GM12878 (cell line): ENCODE measurements around the gene CLPX. TPM values are rescaled to one million over a fixed set of nuclear protein-coding genes. Genes with fewer than 3 reads are reported as not detected.

ENCODE experiments used
- ATAC-seq: fragments of 200-7000 bp; cut with Tn5 transposase; 3 replicates; pipeline ENCODE4 v1.9.1; 2020; ENCODE audit warnings: mild to moderate bottlenecking, moderate library complexity
- BruUV-seq: library from RNA; stranded (reverse); fragments of 400-500 nt; replicated peaks from 2 replicates; lab custom pipeline; 2021; lab: Mats Ljungman, UMichigan
- CTCF ChIA-PET: fragments of 300-600 bp; sonication (Branson Sonifier 250); formaldehyde crosslinking; extraction: SDS; loops from one replicate; lab custom pipeline; 2021; ENCODE audit warnings: inconsistent platforms; lab: Yijun Ruan, JAX
- POLR2A ChIA-PET: fragments of 350-600 bp; formaldehyde crosslinking; extraction: SDS; loops from one replicate; lab custom pipeline; 2021; ENCODE audit warnings: inconsistent platforms; lab: Charles Lee
- RAD21 ChIA-PET: fragments of 300-600 bp; sonication (Branson Sonifier 250); formaldehyde crosslinking; loops from one replicate; lab custom pipeline; 2023; ENCODE audit warnings: antibody characterized with exemption; ENCODE audit not compliant: unreplicated experiment; lab: Charles Lee
- SMC1A ChIA-PET: fragments of 300-600 bp; sonication (Branson Sonifier 250); formaldehyde crosslinking; loops from one replicate; lab custom pipeline; 2023; ENCODE audit not compliant: unreplicated experiment, uncharacterized antibody; lab: Charles Lee
- DNase-seq: peaks from one replicate; pipeline ENCODE4 v3.0.0-alpha.2; 2011; ENCODE audit warnings: low read depth, low spot score
- FAIRE-seq: peaks from 3 replicates; lab custom pipeline; 2011; peaks lifted over from hg19 to GRCh38; lab: Jason Lieb, UNC
- H2AFZ ChIP-seq: 2 replicates; pipeline ENCODE4 v1.6.0; 2011; ENCODE audit warnings: low read depth, low read length, control low read depth; ENCODE audit not compliant: control insufficient read depth
- H3K27ac ChIP-seq: 2 replicates; pipeline ENCODE4 v1.5.1; 2011; ENCODE audit warnings: control low read depth; ENCODE audit not compliant: control insufficient read depth, insufficient read depth
- H3K27me3 ChIP-seq, 2 experiments: replicated peaks in 1 of 2; 2 replicates each; pipeline versions ENCODE4 v1.6.0 to v1.6.1; 2011; ENCODE audit warnings: low read length in 1 of 2; ENCODE audit not compliant: control insufficient read depth in 2 of 2, insufficient read depth in 2 of 2
- H3K36me3 ChIP-seq, 2 experiments: 2 replicates each; pipeline ENCODE4 v1.5.1; 2011; ENCODE audit warnings: low read length in 1 of 2; ENCODE audit not compliant: control insufficient read depth in 2 of 2, insufficient read depth in 2 of 2
- H3K4me1 ChIP-seq: 2 replicates; pipeline ENCODE4 v1.6.1; 2011; ENCODE audit warnings: mild to moderate bottlenecking, low read length, moderate library complexity, mixed read lengths; ENCODE audit not compliant: control insufficient read depth, insufficient read depth
- H3K4me2 ChIP-seq: 2 replicates; pipeline ENCODE4 v1.6.0; 2011; ENCODE audit warnings: control low read depth; ENCODE audit not compliant: control insufficient read depth, insufficient read depth
- H3K4me3 ChIP-seq: fragments of 200-600 bp; sonication (generic); 2 replicates; pipeline ENCODE4 v1.5.1; 2016
- H3K79me2 ChIP-seq: 2 replicates; pipeline ENCODE4 v1.6.0; 2011; ENCODE audit warnings: low read length; ENCODE audit not compliant: control insufficient read depth, insufficient read depth
- H3K9ac ChIP-seq: 2 replicates; pipeline ENCODE4 v1.8.0; 2011; ENCODE audit warnings: low read length, control low read depth, mixed read lengths; ENCODE audit not compliant: control insufficient read depth, insufficient read depth
- H3K9me3 ChIP-seq: replicated peaks from 3 replicates; pipeline ENCODE4 v1.5.1; 2011; ENCODE audit warnings: mild to moderate bottlenecking, low read length; ENCODE audit not compliant: control insufficient read depth, insufficient read depth
- H4K20me1 ChIP-seq: 2 replicates; pipeline ENCODE4 v1.6.0; 2011; ENCODE audit not compliant: control insufficient read depth, insufficient read depth
- ASH2L ChIP-seq: fragments of 300-600, 200-600 bp; sonication (generic); IDR thresholded peaks from 2 replicates; pipeline ENCODE4 v1.6.1; 2017; ENCODE audit warnings: low read depth, mild to moderate bottlenecking, borderline replicate concordance
- CHD4 ChIP-seq: fragments of 200-600 bp; sonication (generic); IDR thresholded peaks from 2 replicates; pipeline ENCODE4 v1.6.1; 2016; ENCODE audit warnings: mild to moderate bottlenecking
- IKZF2 ChIP-seq, 2 experiments: fragments of 450-650 bp; IDR thresholded peaks; 2 replicates each; pipeline ENCODE4 v1.6.1; 2017; ENCODE audit warnings: mild to moderate bottlenecking in 2 of 2, moderate library complexity in 2 of 2
- IRF4 ChIP-seq: IDR thresholded peaks from 2 replicates; pipeline ENCODE4 v1.6.1; 2011; ENCODE audit warnings: low read depth, low read length
- NBN ChIP-seq: fragments of 450-650 bp; IDR thresholded peaks from 2 replicates; pipeline ENCODE4 v1.6.1; 2016
- RB1 ChIP-seq: fragments of 450-650 bp; formaldehyde crosslinking; IDR thresholded peaks from 2 replicates; pipeline ENCODE4 v1.6.1; 2017; ENCODE audit warnings: mild to moderate bottlenecking, borderline replicate concordance
- RFX5 ChIP-seq: IDR thresholded peaks from 2 replicates; pipeline ENCODE4 v1.6.1; 2011; ENCODE audit warnings: low read depth, low read length, improper control_type of control experiment
- SMARCA5 ChIP-seq: fragments of 450-650 bp; IDR thresholded peaks from 2 replicates; pipeline ENCODE4 v1.6.1; 2017; ENCODE audit warnings: mild to moderate bottlenecking
- SP1 ChIP-seq: IDR thresholded peaks from one replicate; pipeline ENCODE4 v1.6.1; 2011; ENCODE audit warnings: low read depth, low read length
- TAF1 ChIP-seq: IDR thresholded peaks from 2 replicates; pipeline ENCODE4 v1.6.1; 2011; ENCODE audit warnings: mild to moderate bottlenecking, low read depth, low read length, borderline replicate concordance
- ZNF207 ChIP-seq: fragments of 450-650 bp; IDR thresholded peaks from 2 replicates; pipeline ENCODE4 v1.6.1; 2014; ENCODE audit warnings: antibody characterized with exemption, mild to moderate bottlenecking, borderline replicate concordance
- ZNF384 ChIP-seq: IDR thresholded peaks from 2 replicates; pipeline ENCODE4 v1.6.1; 2012; ENCODE audit warnings: low read depth, mild to moderate bottlenecking, low read length, improper control_type of control experiment, borderline replicate concordance
- WGBS: methylation state at CpG from one replicate; pipeline ENCODE4 v1.1.6; 2016; ENCODE audit warnings: low lambda C conversion rate; ENCODE audit not compliant: insufficient replicate concordance, insufficient coverage; ENCODE audit errors: missing lambda C conversion rate; 5-methylcytosine and 5-hydroxymethylcytosine counted together
- in situ Hi-C: fragments of 300-500 bp; cut with MboI; formaldehyde crosslinking; loops from 9 replicates; pipeline ENCODE4 v1.14.3; 2018; ENCODE audit warnings: mixed read lengths
- intact Hi-C: fragments of 100-400 bp; cut with micrococcal nuclease; formaldehyde crosslinking; loops from one replicate; pipeline ENCODE4 v1.14.2; 2022; ENCODE audit not compliant: unreplicated experiment
- polyA plus RNA-seq, 11 experiments: library from polyadenylated mRNA; depleted of rRNA in 4 of 11; unstranded in 6 of 11; stranded (reverse) in 5 of 11; fragments of >200 nt; fragmentation: Nextera tagmentation in 4 of 11; fragmentation: Illumina TruSeq in 1 of 11; extraction: Ambion mirVana in 4 of 11; extraction: Trizol in 1 of 11; gene quantifications; 1 replicate in 1 of 11; 2 replicates in 10 of 11; pipeline versions ENCODE4 v1.2.1 to v1.2.3, GENCODE V29; 2011 to 2016; ENCODE audit warnings: inconsistent platforms in 2 of 11, missing spikeins in 2 of 11, low read depth in 1 of 11
- total RNA-seq, 4 experiments: library from RNA; depleted of rRNA in 3 of 4; stranded (reverse); fragments of >200 nt in 3 of 4; fragmentation: Illumina TruSeq in 1 of 4; extraction: Trizol in 1 of 4; gene quantifications; 2 replicates each; pipeline versions ENCODE4 v1.2.1 to v1.2.3, GENCODE V29; 2013 to 2021
- TF ChIP-seq, protein P1 (sequence below): IDR thresholded peaks from 2 replicates; pipeline ENCODE4 v1.6.1; 2011; ENCODE audit warnings: low read depth, low read length, improper control_type of control experiment, borderline replicate concordance
- TF ChIP-seq, protein P2 (sequence below): IDR thresholded peaks from 2 replicates; pipeline ENCODE4 v1.6.1; 2012; ENCODE audit warnings: mild to moderate bottlenecking, low read depth, low read length

CLPX gene
- total and polyA plus RNA-seq, 10 of the 15 experiments (the other 5 are each of a cell fraction or from before 2014, with no cell fraction given): 10.1 to 57.4 (median 31.3) TPM

DNA sequence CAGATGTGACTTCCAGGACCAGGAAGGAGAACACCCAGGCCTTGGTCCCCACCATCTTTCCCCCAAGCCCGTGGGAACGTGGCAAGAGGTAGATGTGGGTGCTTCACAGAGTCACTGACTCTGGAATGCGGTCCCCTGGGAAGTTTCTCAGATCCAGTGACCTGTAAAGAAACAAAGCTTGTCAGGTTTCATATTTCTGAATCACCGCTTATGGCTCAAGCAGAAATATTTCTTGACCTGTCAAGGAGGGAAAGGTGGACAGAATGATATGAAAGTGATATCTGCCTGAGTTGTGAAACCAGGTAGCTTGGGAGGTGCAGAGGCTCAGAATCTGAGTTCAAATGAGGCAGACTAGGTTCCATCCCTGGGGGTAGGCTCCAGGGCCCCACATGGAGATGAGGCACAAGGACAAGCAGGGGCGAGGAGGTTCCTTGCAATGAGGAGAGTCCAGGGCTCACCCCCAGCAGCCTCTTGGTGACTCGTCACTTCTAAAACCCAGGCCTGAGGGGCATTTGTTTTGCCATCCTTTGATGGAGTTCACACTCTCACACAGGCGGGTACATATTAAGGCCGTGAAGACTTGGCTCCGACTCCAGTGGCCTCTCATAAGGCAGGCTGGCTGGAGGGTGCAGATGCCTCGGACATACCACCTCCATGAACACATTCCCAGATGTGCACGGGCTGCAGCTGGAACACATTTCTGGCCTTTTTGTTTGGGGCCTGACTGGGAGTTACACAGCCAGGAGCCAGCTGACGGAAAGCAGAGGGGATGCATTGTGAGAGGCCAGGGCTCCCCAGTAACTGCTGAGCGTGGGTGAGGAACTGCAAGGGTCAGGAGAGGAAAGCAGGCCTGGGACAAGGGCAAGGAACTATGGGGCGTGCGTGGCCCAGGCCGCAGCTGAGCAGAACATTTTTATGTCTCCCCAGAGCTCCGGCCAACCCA lies 24.8 kb upstream of the CLPX start:
- Histone ChIP-seq H3K79me2 (no peaks in the 10 kb centered on the region), H3K36me3 (no peaks in the 10 kb centered on the region), H2AFZ (no peak overlapping the region), H3K4me3 (no peak overlapping the region), H3K4me1 (no peaks in the 10 kb centered on the region), H3K9ac (no peak overlapping the region), H3K4me2 (no peak overlapping the region), H4K20me1 (no peaks in the 10 kb centered on the region), H3K9me3 (no peaks in the 10 kb centered on the region), H3K27me3 (no peaks in the 10 kb centered on the region), H3K27ac (no peak overlapping the region)
- POLR2A ChIA-PET: no interaction called here
- SMC1A ChIA-PET: interaction anchor here (0.9 to 1.3 kb wide), 2 partner anchors 25 to 59 kb away, joined by 3 to 4 read pairs; partner anchors contain the start of gene CLPX
- BruUV-seq: no TSS peak
- FAIRE-seq (no peak), ATAC-seq (no peak), DNase-seq (no peak)
- in situ Hi-C loops (no loop called here), intact Hi-C loops (no loop called here)
- CTCF ChIA-PET: interaction anchor here (1.2 to 1.3 kb wide), 2 partner anchors 10 to 90 kb away, joined by 3 to 4 read pairs; no protein-coding TSS in a partner anchor
- TF ChIP-seq RB1 (no peak), CHD4 (no peak), ASH2L (no peak), TAF1 (no peak), NBN (no peak), RFX5 (no peak), SP1 (no peak), IKZF2 (IDR thresholded peaks at IDR 0.05) (no peak), IRF4 (no peak), ZNF207 (no peak), ZNF384 (no peak), SMARCA5 (no peak)
- TF ChIP-seq, protein P1, sequence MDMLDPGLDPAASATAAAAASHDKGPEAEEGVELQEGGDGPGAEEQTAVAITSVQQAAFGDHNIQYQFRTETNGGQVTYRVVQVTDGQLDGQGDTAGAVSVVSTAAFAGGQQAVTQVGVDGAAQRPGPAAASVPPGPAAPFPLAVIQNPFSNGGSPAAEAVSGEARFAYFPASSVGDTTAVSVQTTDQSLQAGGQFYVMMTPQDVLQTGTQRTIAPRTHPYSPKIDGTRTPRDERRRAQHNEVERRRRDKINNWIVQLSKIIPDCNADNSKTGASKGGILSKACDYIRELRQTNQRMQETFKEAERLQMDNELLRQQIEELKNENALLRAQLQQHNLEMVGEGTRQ: no peak
- TF ChIP-seq, protein P2, sequence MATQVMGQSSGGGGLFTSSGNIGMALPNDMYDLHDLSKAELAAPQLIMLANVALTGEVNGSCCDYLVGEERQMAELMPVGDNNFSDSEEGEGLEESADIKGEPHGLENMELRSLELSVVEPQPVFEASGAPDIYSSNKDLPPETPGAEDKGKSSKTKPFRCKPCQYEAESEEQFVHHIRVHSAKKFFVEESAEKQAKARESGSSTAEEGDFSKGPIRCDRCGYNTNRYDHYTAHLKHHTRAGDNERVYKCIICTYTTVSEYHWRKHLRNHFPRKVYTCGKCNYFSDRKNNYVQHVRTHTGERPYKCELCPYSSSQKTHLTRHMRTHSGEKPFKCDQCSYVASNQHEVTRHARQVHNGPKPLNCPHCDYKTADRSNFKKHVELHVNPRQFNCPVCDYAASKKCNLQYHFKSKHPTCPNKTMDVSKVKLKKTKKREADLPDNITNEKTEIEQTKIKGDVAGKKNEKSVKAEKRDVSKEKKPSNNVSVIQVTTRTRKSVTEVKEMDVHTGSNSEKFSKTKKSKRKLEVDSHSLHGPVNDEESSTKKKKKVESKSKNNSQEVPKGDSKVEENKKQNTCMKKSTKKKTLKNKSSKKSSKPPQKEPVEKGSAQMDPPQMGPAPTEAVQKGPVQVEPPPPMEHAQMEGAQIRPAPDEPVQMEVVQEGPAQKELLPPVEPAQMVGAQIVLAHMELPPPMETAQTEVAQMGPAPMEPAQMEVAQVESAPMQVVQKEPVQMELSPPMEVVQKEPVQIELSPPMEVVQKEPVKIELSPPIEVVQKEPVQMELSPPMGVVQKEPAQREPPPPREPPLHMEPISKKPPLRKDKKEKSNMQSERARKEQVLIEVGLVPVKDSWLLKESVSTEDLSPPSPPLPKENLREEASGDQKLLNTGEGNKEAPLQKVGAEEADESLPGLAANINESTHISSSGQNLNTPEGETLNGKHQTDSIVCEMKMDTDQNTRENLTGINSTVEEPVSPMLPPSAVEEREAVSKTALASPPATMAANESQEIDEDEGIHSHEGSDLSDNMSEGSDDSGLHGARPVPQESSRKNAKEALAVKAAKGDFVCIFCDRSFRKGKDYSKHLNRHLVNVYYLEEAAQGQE: no peak
- RAD21 ChIA-PET: no interaction called here
- 43% methylated on average over 17 of the region's 17 CpGs for WGBS
